K562 treated with DMSO at 1 percent for 12 hours (cell line): ENCODE results near the gene RSPH9. TPM values are rescaled to one million over a fixed set of nuclear protein-coding genes. Genes with fewer than 3 reads are reported as not detected.

Source experiments
- total RNA-seq: library from RNA; unstranded; fragments of 300-600 nt; gene quantifications from 2 replicates; pipeline ENCODE4 v1.2.3, GENCODE V29; 2022; ENCODE audit not compliant: insufficient read depth

The RSPH9 gene
- total RNA-seq: 0.51 and 0.81 TPM in 2 replicates

GRCh38 chr6:43644940-43645612 lies at the start of gene RSPH9:
Gene RSPH9 (plus strand): TSS chr6:43645036. CDS start chr6:43645099, 63 bp downstream.

DNA sequence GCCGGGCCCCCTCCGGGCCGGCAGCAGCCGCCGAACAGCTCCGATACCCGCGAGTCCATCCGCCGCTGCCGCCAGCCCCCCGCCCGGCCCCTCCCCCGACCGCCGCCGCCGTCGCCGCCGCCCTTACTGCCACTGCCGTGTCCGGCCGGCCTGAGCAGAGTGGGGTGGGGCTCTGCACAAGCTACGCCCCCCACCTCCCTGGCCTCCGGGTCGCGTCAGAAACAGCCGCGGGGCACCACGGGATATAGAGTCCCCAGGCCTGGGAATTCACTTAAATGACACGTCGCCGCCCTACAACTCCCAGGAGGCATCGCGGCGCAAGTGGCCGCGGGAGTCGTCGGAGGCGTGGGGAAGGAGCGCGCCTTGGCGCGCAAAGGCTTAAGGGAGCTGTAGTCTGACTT lies 15.7 kb upstream of the RSPH9 start, which contains the start of gene GTPBP2:
Gene GTPBP2 (minus strand): TSS at position 161 of the 401 bp plus-strand sequence. CDS start 102 bp downstream, at position 59.

DNA sequence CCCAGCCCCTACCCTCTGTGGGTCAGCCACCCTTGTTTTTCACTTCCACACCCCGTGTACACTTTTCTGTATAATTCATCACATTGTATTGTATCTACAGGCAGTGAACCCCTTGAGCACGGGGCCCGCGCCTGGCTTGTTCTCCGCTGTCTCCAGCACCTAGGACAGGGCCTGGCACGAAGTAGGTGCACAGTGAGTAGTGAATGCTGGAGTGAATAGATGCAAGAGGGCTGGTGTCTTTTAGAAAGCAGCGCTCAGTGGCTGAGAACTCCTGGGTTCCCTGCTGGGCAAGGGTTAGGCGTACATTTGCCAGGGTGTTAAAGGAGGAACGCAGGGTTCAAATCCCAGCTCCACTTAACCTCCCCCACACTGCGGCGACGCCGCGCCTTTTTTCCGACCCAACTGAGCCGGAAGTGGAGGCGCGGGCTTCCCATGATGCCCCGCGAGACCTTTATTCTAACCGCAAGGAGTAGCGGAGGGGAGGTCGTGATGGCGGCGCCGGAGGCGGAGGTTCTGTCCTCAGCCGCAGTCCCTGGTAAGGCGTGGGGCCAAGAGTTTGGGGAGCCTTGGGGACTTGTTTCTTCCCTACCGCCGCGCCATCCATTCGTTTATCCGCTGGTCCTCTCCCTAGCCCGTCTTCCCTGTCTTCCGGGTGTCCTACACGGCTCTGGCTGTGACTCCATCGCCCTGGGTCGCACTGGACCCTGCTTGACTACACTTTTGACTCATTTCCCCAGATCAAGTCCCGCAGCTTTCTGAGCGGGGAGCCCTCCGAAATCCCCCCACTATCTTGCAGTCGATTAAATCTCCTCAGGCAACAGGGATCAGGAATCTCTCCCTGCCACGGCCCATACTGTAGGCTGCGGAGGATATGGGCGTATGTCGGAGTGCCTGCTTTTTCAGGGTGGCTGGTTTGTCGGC lies 9.2 kb upstream of the RSPH9 start, which contains the start of gene MAD2L1BP:
Gene MAD2L1BP (plus strand): TSS at position 454 of the 921 bp plus-strand sequence. CDS start 36 bp downstream, at position 490.

GRCh38 chr6:43687437-43688347 lies 42.9 kb downstream of the RSPH9 start, which contains the start of gene MRPS18A:
Gene MRPS18A (minus strand): TSS chr6:43687791. CDS start chr6:43687779, 12 bp downstream.

Other genes starting within 250 kb of the RSPH9 start
- 12.4 and 39.0 TPM in 2 replicates for gene ABCC10, start 217.5 kb upstream of the RSPH9 start, total RNA-seq
- 1.0 TPM in 2 replicates for gene DLK2, start 189.5 kb upstream of the RSPH9 start, total RNA-seq
- gene TJAP1, start 167.5 kb upstream of the RSPH9 start, total RNA-seq: 32.2 and 46.2 TPM in 2 replicates
- 0.30 and 0.40 TPM in 2 replicates for gene LRRC73, start 134.7 kb upstream of the RSPH9 start, total RNA-seq
- 117 and 134 TPM in 2 replicates for gene YIPF3, start 128.1 kb upstream of the RSPH9 start, total RNA-seq
- 40.3 and 70.5 TPM in 2 replicates for gene POLR1C, start 127.9 kb upstream of the RSPH9 start, total RNA-seq
- gene XPO5, start 69.0 kb upstream of the RSPH9 start, total RNA-seq: 26.6 and 76.6 TPM in 2 replicates
- 13.2 and 40.2 TPM in 2 replicates for gene POLH, start 68.9 kb upstream of the RSPH9 start, total RNA-seq
- 178 and 275 TPM in 2 replicates for gene GTPBP2, start 15.8 kb upstream of the RSPH9 start, total RNA-seq
- 70.4 and 73.4 TPM in 2 replicates for gene MAD2L1BP, start 9.2 kb upstream of the RSPH9 start, total RNA-seq
- 116 and 159 TPM in 2 replicates for gene MRPS18A, start 42.8 kb downstream of the RSPH9 start, total RNA-seq
- 71.2 and 196 TPM in 2 replicates for gene VEGFA, start 125.2 kb downstream of the RSPH9 start, total RNA-seq